GM12872 (cell line): ENCODE measurements around the gene PDLIM5.

ENCODE experiments used
- TF ChIP-seq, protein P1 (sequence below): IDR thresholded peaks from 3 replicates; pipeline ENCODE4 v1.5.1; 2011; ENCODE audit warnings: low read depth, mild to moderate bottlenecking, low read length, moderate library complexity; ENCODE audit not compliant: insufficient read depth

Gene PDLIM5

DNA sequence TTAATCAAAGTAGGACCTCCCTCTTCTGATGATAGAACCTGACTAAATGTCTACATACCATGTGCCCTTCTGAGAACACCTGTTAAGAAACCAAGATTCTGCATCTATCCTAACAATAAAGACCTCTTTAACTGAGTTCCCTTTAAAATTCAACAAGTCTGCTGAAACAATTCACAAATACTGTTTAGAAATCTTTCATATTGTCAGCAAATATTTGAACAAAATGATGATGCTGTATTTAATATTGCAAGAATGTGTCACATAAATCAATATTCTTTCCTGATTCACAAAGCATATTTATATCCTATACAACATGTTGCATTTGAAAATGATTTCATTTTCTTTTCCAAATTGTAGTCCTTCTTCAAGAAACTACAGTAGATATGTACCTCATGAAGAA is 246.4 kb downstream of the PDLIM5 start:
- TF ChIP-seq, protein P1, sequence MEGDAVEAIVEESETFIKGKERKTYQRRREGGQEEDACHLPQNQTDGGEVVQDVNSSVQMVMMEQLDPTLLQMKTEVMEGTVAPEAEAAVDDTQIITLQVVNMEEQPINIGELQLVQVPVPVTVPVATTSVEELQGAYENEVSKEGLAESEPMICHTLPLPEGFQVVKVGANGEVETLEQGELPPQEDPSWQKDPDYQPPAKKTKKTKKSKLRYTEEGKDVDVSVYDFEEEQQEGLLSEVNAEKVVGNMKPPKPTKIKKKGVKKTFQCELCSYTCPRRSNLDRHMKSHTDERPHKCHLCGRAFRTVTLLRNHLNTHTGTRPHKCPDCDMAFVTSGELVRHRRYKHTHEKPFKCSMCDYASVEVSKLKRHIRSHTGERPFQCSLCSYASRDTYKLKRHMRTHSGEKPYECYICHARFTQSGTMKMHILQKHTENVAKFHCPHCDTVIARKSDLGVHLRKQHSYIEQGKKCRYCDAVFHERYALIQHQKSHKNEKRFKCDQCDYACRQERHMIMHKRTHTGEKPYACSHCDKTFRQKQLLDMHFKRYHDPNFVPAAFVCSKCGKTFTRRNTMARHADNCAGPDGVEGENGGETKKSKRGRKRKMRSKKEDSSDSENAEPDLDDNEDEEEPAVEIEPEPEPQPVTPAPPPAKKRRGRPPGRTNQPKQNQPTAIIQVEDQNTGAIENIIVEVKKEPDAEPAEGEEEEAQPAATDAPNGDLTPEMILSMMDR = no peak

- TF ChIP-seq, protein P1 = no peak
These were observed 248.6 kb downstream of the PDLIM5 start for GRCh38 chr4:94700298-94700697.

DNA sequence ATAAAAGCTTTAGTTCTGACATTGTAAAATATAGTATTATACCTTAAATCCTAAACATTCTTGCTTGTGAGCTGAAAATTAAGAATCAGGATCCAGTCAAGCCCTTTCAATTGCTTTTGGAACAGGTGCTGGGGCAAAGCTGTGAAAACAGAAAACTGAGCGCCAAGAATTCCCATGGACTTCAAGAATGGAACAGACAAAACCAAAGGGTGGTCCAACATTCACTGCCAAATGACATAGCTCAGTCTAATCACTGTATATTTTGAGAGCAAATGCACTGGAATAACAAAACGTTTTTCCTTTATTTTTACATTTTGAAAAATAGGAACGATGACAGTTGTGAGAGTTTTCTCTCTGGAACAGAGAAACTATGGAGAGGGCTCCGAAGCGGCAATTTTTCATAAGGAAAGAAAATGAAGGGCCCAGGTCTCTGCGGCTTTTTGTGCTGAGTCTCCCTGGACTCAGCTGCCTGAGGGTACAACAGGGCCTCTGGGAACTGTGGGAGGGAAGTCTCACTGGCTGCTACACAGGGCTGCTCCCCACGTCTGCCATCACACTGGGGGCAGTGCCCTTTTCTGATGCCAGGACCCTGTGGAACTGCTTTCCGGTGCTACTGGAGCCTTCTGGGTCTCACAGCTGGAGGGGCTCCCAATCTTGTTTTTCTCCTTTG is 250.0 kb downstream of the PDLIM5 start:
- TF ChIP-seq, protein P1 = no peak

- TF ChIP-seq, protein P1 = no peak
These were observed 259.9 kb downstream of the PDLIM5 start for GRCh38 chr4:94711635-94712034.

DNA sequence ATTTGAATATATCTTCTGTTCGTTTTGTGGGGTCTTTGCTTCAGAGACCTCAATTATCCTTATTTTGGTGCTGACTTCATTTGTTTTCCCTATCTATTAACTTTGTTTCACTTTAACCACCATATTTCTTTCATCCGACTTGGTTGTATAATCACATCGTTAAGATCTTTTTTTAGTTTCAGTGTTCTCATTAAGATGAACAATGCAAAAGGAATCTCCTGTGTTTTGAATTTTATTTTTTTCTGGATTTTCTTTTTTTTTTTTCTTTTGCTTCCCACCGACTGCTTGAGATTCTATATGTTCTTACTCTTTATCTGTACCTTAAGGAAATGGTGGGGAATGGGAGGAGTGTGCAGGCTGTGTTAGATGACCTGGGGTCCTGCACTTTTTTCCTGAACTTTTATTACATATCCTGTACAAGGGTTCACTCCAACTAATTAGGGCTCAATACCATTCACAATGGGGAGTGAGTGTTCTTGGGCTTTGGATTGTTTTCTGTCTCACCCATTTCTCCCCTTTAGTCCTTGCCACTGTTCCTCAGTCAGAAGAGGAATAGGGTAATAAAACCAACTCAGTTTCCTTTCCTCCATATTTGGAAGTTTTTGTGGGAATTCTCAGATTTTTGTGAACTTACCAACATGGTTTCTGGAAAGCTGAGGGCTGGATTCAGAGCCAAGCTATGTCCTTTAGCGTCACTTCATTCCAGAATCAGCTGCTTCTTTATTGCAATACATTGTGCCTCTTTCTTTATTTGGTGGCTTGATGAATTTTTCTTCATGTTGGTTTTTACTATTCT is 262.8 kb downstream of the PDLIM5 start:
- TF ChIP-seq, protein P1 = no peak

DNA sequence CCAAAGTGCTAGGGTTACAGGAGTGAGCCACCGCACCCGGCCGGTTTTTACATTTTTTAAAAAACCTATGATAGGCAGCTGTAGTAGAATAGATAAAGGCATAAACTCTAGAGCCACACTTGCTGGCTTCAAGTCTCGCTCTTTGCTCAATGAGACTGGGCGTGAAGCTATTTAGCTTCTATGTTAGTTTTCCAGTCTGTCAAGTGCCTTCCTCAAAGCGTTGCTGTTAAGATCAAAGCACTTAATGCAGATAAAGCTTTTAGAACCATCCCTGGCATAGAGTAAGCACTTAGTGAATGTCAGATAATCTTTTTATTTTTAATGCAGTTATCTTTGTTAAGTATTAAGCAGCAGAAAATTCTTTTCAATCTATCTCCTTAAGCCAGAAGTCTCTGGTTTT is 264.0 kb downstream of the PDLIM5 start:
- TF ChIP-seq, protein P1 = no peak
